Measurements from ENCODE around the gene PPP1R7.

PPP1R7 gene

GRCh38 chr2:241211276-241211675 is 61.0 kb downstream of the PPP1R7 start:
- no peak for DNase-seq (ENCODE audit: low spot score)

- no peak for DNase-seq (ENCODE audit: low spot score)
Measured at GRCh38 chr2:241213041-241213440, 62.8 kb downstream of the PPP1R7 start.

GRCh38 chr2:241213567-241213966 is 63.3 kb downstream of the PPP1R7 start:
- no peak for DNase-seq (ENCODE audit: low spot score)

- DNase-seq (ENCODE audit: low spot score), result no peak
Measured at GRCh38 chr2:241214209-241214608, 63.9 kb downstream of the PPP1R7 start.

- no peak for DNase-seq (ENCODE audit: low spot score)
Measured at GRCh38 chr2:241214766-241215165, 64.5 kb downstream of the PPP1R7 start.

- DNase-seq (ENCODE audit: low spot score), result no peak
Measured at GRCh38 chr2:241215421-241215820, 65.2 kb downstream of the PPP1R7 start.

- no peak for DNase-seq (ENCODE audit: low spot score)
Measured at GRCh38 chr2:241216211-241216761, 66.0 kb downstream of the PPP1R7 start.

- peak; percentile 84 for DNase-seq (ENCODE audit: low spot score)
Measured at GRCh38 chr2:241217320-241218031, 67.2 kb downstream of the PPP1R7 start.

GRCh38 chr2:241218131-241219029 is 68.1 kb downstream of the PPP1R7 start:
- DNase-seq (ENCODE audit: low spot score), result peak; percentile 47

- DNase-seq (ENCODE audit: low spot score), result no peak
Measured at GRCh38 chr2:241219030-241219382, 68.7 kb downstream of the PPP1R7 start.

- DNase-seq (ENCODE audit: low spot score), result no peak
Measured at GRCh38 chr2:241219856-241220356, 69.6 kb downstream of the PPP1R7 start.

GRCh38 chr2:241223211-241224017 is 73.1 kb downstream of the PPP1R7 start:
- no peak for DNase-seq (ENCODE audit: low spot score)

GRCh38 chr2:241224018-241224850 is 74.0 kb downstream of the PPP1R7 start:
- peak; percentile 93 for DNase-seq (ENCODE audit: low spot score)

GRCh38 chr2:241224851-241225438 is 74.7 kb downstream of the PPP1R7 start:
- no peak for DNase-seq (ENCODE audit: low spot score)

GRCh38 chr2:241225545-241225944 is 75.3 kb downstream of the PPP1R7 start:
- no peak for DNase-seq (ENCODE audit: low spot score)

- DNase-seq (ENCODE audit: low spot score), result no peak
Measured at GRCh38 chr2:241225983-241226382, 75.7 kb downstream of the PPP1R7 start.

- no peak for DNase-seq (ENCODE audit: low spot score)
Measured at GRCh38 chr2:241226723-241227572, 76.7 kb downstream of the PPP1R7 start.

GRCh38 chr2:241227594-241227993 is 77.3 kb downstream of the PPP1R7 start:
- DNase-seq (ENCODE audit: low spot score), result no peak

- DNase-seq (ENCODE audit: low spot score), result no peak
Measured at GRCh38 chr2:241228081-241228859, 78.0 kb downstream of the PPP1R7 start.

Data from Ammon's horn (tissue), 1 donor.